ENCODE results near the gene PNLDC1.

The PNLDC1 gene

DNA sequence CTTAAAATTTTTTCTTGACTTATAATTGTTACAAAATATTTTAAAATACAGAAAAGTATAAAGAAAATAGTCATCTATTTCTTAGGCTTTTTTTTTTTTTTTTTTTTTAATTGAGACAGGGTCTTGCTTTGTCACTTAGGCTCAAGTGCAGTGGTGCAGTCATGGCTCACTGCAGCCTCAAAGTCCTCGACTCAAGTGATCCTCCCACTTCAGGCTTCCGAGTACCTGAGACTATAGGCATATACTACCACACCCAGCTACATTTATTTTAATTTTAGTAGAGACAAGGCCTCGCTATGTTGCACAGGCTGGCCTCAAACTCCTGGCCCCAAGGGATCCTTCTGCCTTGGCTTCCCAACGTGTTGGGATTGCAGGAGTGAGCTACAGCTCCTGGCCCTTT, 43.6 kb upstream of the PNLDC1 start:
- ChIA-PET CTCF (no interaction called here), POLR2A (no interaction called here)
- no peak for DNase-seq (ENCODE audit: extremely low spot score)
- TF ChIP-seq, protein P1, sequence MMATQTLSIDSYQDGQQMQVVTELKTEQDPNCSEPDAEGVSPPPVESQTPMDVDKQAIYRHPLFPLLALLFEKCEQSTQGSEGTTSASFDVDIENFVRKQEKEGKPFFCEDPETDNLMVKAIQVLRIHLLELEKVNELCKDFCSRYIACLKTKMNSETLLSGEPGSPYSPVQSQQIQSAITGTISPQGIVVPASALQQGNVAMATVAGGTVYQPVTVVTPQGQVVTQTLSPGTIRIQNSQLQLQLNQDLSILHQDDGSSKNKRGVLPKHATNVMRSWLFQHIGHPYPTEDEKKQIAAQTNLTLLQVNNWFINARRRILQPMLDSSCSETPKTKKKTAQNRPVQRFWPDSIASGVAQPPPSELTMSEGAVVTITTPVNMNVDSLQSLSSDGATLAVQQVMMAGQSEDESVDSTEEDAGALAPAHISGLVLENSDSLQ (IDR thresholded peaks at IDR 0.05) = no peak
- TF ChIP-seq FOXA1 (IDR thresholded peaks at IDR 0.05) (no peak), BHLHE40 (IDR thresholded peaks at IDR 0.05; ENCODE audit: borderline replicate concordance) (no peak), TARDBP (IDR thresholded peaks at IDR 0.05) (no peak)

DNA sequence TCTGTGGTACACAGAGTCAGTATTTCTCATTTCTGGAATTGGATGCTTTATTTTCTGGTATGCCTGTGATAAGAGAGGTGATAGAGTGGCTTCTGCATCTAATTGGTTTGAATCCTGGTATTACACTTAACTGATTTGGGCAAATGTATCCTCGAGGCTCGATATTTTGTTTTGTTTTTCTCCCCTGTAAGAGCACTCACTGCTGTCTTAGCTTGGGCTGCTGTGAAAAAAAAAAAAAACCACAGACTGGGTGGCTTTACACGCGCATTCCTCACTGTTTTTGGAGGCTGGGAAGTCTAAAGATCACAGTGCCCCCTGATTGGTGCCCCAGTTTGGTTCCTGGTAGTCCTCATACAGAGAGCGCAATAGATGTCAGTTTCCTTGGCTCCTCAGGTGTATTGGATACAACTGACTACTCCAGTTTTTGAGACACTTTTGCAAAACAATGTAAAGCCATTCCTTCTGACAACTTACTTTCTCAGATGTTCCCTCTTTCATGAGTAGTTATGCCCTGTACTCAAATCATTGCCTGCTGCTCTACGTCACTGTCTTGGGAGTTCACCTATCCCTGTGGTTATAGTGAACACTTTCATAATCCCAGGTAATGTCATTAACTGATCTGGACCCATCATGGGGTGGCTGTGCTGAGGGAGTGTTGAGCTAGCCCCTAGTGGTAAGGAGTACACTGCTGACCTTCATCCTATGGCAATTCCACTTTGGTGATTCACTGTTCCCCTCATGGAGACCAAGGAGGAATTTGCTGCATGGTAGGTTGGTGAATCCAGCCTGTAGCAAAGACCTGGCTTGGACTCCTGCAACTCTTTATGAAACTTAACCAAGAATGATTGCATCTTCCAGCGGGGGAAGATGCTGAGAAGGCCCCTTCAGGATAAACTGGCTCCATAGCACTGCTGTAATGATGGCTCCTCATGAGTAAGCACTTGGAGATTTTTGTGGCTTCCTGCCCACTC, 41.8 kb upstream of the PNLDC1 start:
- DNase-seq (ENCODE audit: extremely low spot score) = no peak
- no peak for TF ChIP-seq FOXA1 (IDR thresholded peaks at IDR 0.05)
- no peak for TF ChIP-seq TARDBP (IDR thresholded peaks at IDR 0.05)
- TF ChIP-seq ELF4 (IDR thresholded peaks at IDR 0.05) = no peak
- TF ChIP-seq LEF1 (IDR thresholded peaks at IDR 0.05; ENCODE audit: borderline replicate concordance) = no peak
- no peak for TF ChIP-seq FOXK2 (IDR thresholded peaks at IDR 0.05)
- TF ChIP-seq ZNF384 (IDR thresholded peaks at IDR 0.05) = no peak
- TF ChIP-seq CTBP1 (IDR thresholded peaks at IDR 0.05; ENCODE audit: borderline replicate concordance) = no peak
- ChIA-PET CTCF (interaction anchor here (0.6 to 1.0 kb wide), 2 partner anchors 29 to 61 kb away, joined by 3 to 4 read pairs; no protein-coding TSS in a partner anchor), POLR2A (interaction anchor here (5.1 kb wide), 1 partner anchor 30 kb away, joined by 54 read pairs; the partner anchor contains the start of gene WTAP)

DNA sequence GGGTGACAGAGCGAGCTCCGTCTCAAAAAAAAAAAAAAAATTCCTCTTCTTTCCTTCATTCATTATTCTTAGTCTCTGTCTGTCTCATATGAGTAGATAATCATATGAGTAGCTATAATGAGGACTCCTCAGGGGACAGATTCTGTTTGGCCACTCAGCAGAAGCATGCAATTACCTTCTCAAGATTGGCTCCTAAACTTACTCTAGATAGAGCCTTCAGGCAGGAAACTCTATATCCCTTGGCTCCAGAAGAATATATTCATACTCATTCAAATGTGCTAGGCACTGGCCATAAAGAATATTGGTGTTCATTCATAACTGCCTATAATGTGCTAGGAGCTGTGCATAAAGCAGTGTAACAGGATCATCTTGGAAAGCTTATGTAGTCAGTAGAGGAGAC, 40.4 kb upstream of the PNLDC1 start:
- ChIA-PET CTCF (no interaction called here), POLR2A (interaction anchor here (1.0 to 5.1 kb wide), 6 partner anchors 8 to 66 kb away, joined by 3 to 54 read pairs (median 11); partner anchors contain the start of genes MRPL18, SOD2, TCP1 and WTAP)
- TF ChIP-seq ARNT (IDR thresholded peaks at IDR 0.05) (peak; percentile 72), BHLHE40 (IDR thresholded peaks at IDR 0.05; ENCODE audit: borderline replicate concordance) (no peak), FOXK2 (IDR thresholded peaks at IDR 0.05) (no peak)
- TF ChIP-seq, protein P1 (IDR thresholded peaks at IDR 0.05) = no peak
- DNase-seq (ENCODE audit: extremely low spot score) = no peak

DNA sequence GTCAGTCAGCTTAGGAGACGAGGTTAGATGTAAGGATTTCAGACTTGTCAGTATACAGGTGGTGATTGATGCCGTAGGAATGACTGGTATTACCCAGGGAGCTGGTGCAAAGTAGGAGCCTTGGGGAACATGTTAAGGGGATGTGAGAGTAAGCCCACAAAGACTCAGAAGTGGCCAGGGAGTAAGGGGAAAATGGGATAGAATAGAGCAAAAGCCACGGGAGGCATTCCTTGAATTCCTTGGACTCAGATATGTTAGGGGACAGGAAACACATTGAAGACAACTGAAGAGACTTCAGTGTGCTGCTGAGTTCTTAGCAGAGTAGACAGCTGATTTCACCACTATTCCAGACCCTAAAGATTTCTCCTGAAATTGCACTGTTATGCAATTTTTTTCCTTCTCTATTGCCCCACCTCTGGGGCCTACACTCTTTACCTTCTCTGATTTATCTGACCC, 39.4 kb upstream of the PNLDC1 start:
- no peak for DNase-seq (ENCODE audit: extremely low spot score)
- ChIA-PET POLR2A (interaction anchor here (1.4 to 5.1 kb wide), 8 partner anchors 9 to 64 kb away, joined by 3 to 54 read pairs (median 8); partner anchors contain the start of genes MRPL18, TCP1 and WTAP), CTCF (no interaction called here)
- no peak for TF ChIP-seq LEF1 (IDR thresholded peaks at IDR 0.05; ENCODE audit: borderline replicate concordance)
- TF ChIP-seq, protein P1 (IDR thresholded peaks at IDR 0.05) = peak; percentile 44; the same call in 1 of the 2 replicates

DNA sequence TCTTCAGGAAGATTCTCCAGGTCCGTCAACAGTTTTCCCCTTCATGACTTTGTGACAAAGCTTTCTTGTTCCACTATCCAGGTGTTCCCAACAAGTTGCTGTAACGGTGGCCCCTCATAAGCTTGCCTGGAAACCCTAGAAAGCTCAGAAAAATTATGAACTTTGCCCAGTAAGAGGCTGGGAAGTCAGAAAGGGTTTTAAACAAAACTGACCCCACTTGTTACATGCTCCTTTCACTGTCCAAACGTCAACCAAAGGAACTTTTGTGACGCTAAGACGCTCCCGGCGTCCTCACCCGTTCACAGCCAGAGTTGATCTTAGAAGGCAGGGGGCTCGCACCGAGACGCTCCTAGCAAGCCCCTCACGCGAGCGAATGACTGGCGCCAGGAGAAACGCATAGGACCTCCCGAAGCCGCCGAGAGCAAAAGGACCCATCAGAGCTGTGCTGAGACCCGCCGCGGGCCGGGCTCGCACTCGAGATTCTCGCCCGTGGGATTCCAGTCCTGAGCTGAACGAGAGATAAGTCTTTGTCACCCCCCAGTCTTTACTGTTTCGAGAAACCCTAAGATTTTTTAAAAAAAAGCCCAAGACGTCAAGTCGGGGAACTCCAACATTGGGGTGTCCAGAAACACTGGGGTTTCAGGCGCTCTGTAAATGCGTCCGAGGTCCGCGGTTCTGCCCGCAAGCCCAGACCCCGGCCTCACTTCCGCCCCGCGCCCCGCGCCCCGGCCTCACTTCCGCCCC, 38.8 kb upstream of the PNLDC1 start:
- peak; percentile 37 for DNase-seq (ENCODE audit: extremely low spot score)
- ChIA-PET CTCF (interaction anchor here (0.6 kb wide), 1 partner anchor 34 kb away, joined by 3 read pairs; the partner anchor contains the start of gene WTAP), POLR2A (interaction anchor here (1.0 to 5.1 kb wide), 15 partner anchors 9 to 75 kb away, joined by 3 to 54 read pairs (median 5); partner anchors contain the start of genes MRPL18, TCP1 and WTAP)

DNA sequence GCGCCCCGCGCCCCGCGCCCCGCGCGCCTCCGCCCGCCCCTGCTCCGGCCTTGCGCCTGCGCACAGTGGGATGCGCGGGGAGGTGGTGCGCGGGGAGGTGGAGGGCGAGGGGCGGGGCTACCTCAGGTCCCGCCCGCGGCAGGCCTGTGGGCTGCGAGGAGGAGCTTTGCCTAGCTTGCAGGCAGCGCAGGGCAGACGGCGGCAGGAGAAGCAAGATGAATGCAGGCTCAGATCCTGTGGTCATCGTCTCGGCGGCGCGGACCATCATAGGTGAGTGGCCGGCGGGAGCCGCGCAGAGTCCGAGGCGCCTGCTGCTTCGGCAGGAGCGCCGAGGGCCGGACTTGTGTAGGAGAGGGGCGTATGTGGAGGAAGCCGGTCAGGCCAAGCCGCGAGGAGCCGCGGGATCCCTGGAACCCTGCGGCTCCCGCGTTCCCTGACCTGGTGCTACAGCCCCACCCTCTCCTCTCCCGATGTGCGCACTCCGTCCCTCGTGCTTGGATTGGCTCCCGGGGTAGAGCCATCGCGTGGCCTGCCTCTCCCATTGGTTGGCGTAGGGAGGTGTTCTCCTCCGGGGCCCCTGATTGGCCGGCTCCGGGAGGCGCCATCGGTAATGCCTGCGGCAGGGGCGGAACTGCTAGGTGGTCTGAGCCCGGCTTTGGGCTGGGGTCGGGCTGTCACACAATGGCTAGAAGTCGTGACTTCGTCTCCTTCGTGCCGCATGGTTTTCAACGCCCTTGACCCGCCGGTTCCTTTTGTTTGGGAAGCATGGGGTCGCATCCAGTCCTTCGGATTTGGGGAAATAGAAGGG, 38.0 kb upstream of the PNLDC1 start, which contains the start of gene ACAT2:
Gene ACAT2 (plus strand): TSS at position 173 of the 808 bp plus-strand sequence. CDS start 43 bp downstream, at position 216.
- peak; percentile 99 for DNase-seq (ENCODE audit: extremely low spot score)
- POLR2A ChIA-PET = interaction anchor here (0.6 to 5.1 kb wide), 16 partner anchors 8 to 76 kb away, joined by 3 to 54 read pairs (median 5); partner anchors contain the start of genes MRPL18, TCP1 and WTAP
- CTCF ChIA-PET = interaction anchor here (0.6 kb wide), 1 partner anchor 35 kb away, joined by 3 read pairs; the partner anchor contains the start of gene WTAP
- TF ChIP-seq SP1 (IDR thresholded peaks at IDR 0.05) (no peak), L3MBTL2 (conservative IDR thresholded peaks at IDR 0.05) (peak; percentile 53; the same call in 1 of the 2 replicates)

More for the DNA sequence above, 38.8 kb upstream of the PNLDC1 start:
- TF ChIP-seq NFRKB (IDR thresholded peaks at IDR 0.05) = no peak
